K562 (cell line): ENCODE results near the gene ADRM1. TPM values are rescaled to one million over a fixed set of nuclear protein-coding genes. Genes with fewer than 3 reads are reported as not detected.

Source experiments
- ASH1L ChIP-seq: fragments of 450-650 bp; IDR thresholded peaks from 2 replicates; pipeline ENCODE4 v1.6.1; 2018; ENCODE audit warnings: borderline replicate concordance, mild to moderate bottlenecking, low read depth; ENCODE audit not compliant: partially characterized antibody
- BRCA1 ChIP-seq, 2 experiments: fragments of 450-650 bp in 1 of 2; sonication (generic) in 1 of 2; formaldehyde crosslinking in 1 of 2; IDR thresholded peaks; 2 replicates each; pipeline versions ENCODE4 v1.5.0 to v1.6.1; 2017 to 2020; ENCODE audit warnings: mild to moderate bottlenecking in 1 of 2, missing genetic modification reagents in 1 of 2
- CHAMP1 ChIP-seq: fragments of 450-650 bp; IDR thresholded peaks from 2 replicates; pipeline ENCODE4 v1.6.1; 2016; ENCODE audit warnings: mild to moderate bottlenecking
- E2F3 ChIP-seq: fragments of 250-450 bp; sonication (Bioruptor Pico); IDR thresholded peaks from 2 replicates; pipeline ENCODE4 v1.4.0; 2020; ENCODE audit warnings: mild to moderate bottlenecking
- PCBP1 ChIP-seq: fragments of 200-400 bp; formaldehyde crosslinking; IDR thresholded peaks from 2 replicates; pipeline ENCODE4 v1.6.1; 2018; ENCODE audit warnings: mild to moderate bottlenecking, low read depth, low read length; ENCODE audit not compliant: poor library complexity, severe bottlenecking
- SREBF1 ChIP-seq: fragments of 150-350 bp; IDR thresholded peaks from 2 replicates; pipeline ENCODE4 v1.6.1; 2014; ENCODE audit warnings: antibody characterized with exemption, low read depth, low read length, borderline replicate concordance
- TAF1 ChIP-seq: IDR thresholded peaks from 2 replicates; pipeline ENCODE4 v1.6.1; 2011; ENCODE audit warnings: mild to moderate bottlenecking, low read length, moderate library complexity; ENCODE audit not compliant: insufficient read depth, control insufficient read depth, severe bottlenecking; ENCODE audit errors: extremely low read depth
- TCF7 ChIP-seq: sonication (generic); IDR thresholded peaks from 2 replicates; pipeline ENCODE4 v1.6.1; 2016; ENCODE audit warnings: antibody characterized with exemption, borderline replicate concordance
- ZNF282 ChIP-seq: sonication (generic); formaldehyde crosslinking; IDR thresholded peaks from 2 replicates; pipeline ENCODE4 v1.8.1; 2023; ENCODE audit warnings: missing genetic modification reagents
- polyA plus RNA-seq, 8 experiments: library from polyadenylated mRNA; depleted of rRNA in 4 of 8; stranded (reverse) in 5 of 8; unstranded in 3 of 8; fragments of >200 nt; fragmentation: Nextera tagmentation in 2 of 8; fragmentation: Illumina TruSeq in 1 of 8; extraction: Ambion mirVana in 2 of 8; extraction: Trizol in 1 of 8; gene quantifications; 2 replicates each; pipeline versions ENCODE4 v1.2.1 to v1.2.3, GENCODE V29; 2011 to 2014; ENCODE audit warnings: inconsistent platforms in 1 of 8, missing spikeins in 1 of 8
- total RNA-seq, 7 experiments: library from RNA; depleted of rRNA in 6 of 7; stranded (reverse); fragments of >200 nt in 6 of 7; fragmentation: Illumina TruSeq in 2 of 7; extraction: Trizol in 2 of 7; gene quantifications; 2 replicates each; pipeline versions ENCODE4 v1.2.1 to v1.2.3, GENCODE V29; 2011 to 2021; ENCODE audit warnings: low replicate concordance in 1 of 7

Gene ADRM1
- total and polyA plus RNA-seq, 9 of the 15 experiments (the other 6 are each of a cell fraction or from before 2014, with no cell fraction given), result 5.0 to 223 (median 67.4) TPM

GRCh38 chr20:62344782-62345181 lies 42.0 kb downstream of the ADRM1 start (continued):
- no peak for TF ChIP-seq PCBP1
- no peak for TF ChIP-seq BRCA1 (IDR thresholded peaks at IDR 0.05)
- TF ChIP-seq BRCA1 (CRISPR knock-in tag; IDR thresholded peaks at IDR 0.05), result no peak
- TF ChIP-seq TAF1, result no peak
- TF ChIP-seq SREBF1, result no peak
- TF ChIP-seq E2F3 (CRISPR knock-in tag), result no peak
- no peak for TF ChIP-seq ZNF282 (CRISPR knock-in tag)
- TF ChIP-seq CHAMP1, result no peak
- TF ChIP-seq TCF7, result no peak
- no peak for TF ChIP-seq ASH1L
